Fibroblast of lung (primary cell): ENCODE measurements around the gene HIP1. TPM values are rescaled to one million over a fixed set of nuclear protein-coding genes. Genes with fewer than 3 reads are reported as not detected.

Experiments
- DNase-seq, 2 donors: peaks; one replicate each; pipeline versions ENCODE4 v3.0.0 to v3.0.0-alpha.2; 2010; ENCODE audit warnings: low read depth in 2 of 2
- H2AFZ ChIP-seq: 2 replicates; pipeline ENCODE4 v1.5.1; 2012; ENCODE audit warnings: low read length, control low read depth, inconsistent platforms
- H3K27ac ChIP-seq: 2 replicates; pipeline ENCODE4 v1.5.1; 2011; ENCODE audit warnings: low read length, control low read depth; ENCODE audit not compliant: insufficient read depth
- H3K27me3 ChIP-seq: 2 replicates; pipeline ENCODE4 v1.5.1; 2011; ENCODE audit warnings: mild to moderate bottlenecking, low read length; ENCODE audit not compliant: control insufficient read depth, insufficient read depth
- H3K36me3 ChIP-seq: 2 replicates; pipeline ENCODE4 v1.5.1; 2011; ENCODE audit warnings: low read length; ENCODE audit not compliant: control insufficient read depth, insufficient read depth
- H3K4me1 ChIP-seq: 2 replicates; pipeline ENCODE4 v1.5.1; 2011; ENCODE audit warnings: low read length; ENCODE audit not compliant: control insufficient read depth, insufficient read depth; ENCODE audit errors: extremely low read depth
- H3K4me2 ChIP-seq: 2 replicates; pipeline ENCODE4 v1.5.1; 2011; ENCODE audit warnings: low read length, control low read depth; ENCODE audit not compliant: insufficient read depth; ENCODE audit errors: extremely low read depth
- H3K4me3 ChIP-seq, 4 experiments: fragments of 200-600 bp in 1 of 4; sonication (generic) in 1 of 4; replicated peaks in 1 of 4; 2 replicates each; pipeline ENCODE4 v1.5.1; 2011 to 2016; ENCODE audit warnings: low read length in 4 of 4, low read depth in 3 of 4, mild to moderate bottlenecking in 3 of 4, control low read depth in 2 of 4, inconsistent platforms in 1 of 4, mixed read lengths in 1 of 4; ENCODE audit not compliant: insufficient read depth in 1 of 4; ENCODE audit errors: control extremely low read depth in 1 of 4
- H3K79me2 ChIP-seq: 2 replicates; pipeline ENCODE4 v1.5.1; 2012; ENCODE audit warnings: mild to moderate bottlenecking, low read length, inconsistent platforms; ENCODE audit not compliant: control insufficient read depth, insufficient read depth
- H3K9ac ChIP-seq: 2 replicates; pipeline ENCODE4 v1.5.1; 2011; ENCODE audit warnings: mild to moderate bottlenecking, low read length, control low read depth; ENCODE audit not compliant: insufficient read depth
- H3K9me3 ChIP-seq: 2 replicates; pipeline ENCODE4 v1.5.1; 2012; ENCODE audit warnings: low read depth, low read length; ENCODE audit not compliant: control insufficient read depth, insufficient read depth
- H4K20me1 ChIP-seq: 2 replicates; pipeline ENCODE4 v1.5.1; 2011; ENCODE audit warnings: low read length; ENCODE audit not compliant: control insufficient read depth, insufficient read depth; ENCODE audit errors: extremely low read depth
- EZH2 ChIP-seq: IDR thresholded peaks from 2 replicates; pipeline ENCODE4 v1.5.1; 2012; ENCODE audit warnings: low read length, control low read depth, mild to moderate bottlenecking; ENCODE audit errors: missing control alignments
- polyA plus RNA-seq, 2 donors: library from polyadenylated mRNA; depleted of rRNA in 1 of 2; stranded (reverse) in 1 of 2; unstranded in 1 of 2; fragments of >200 nt; gene quantifications; 2 replicates each; pipeline ENCODE4 v1.2.1, GENCODE V29; 2011 to 2012; ENCODE audit warnings: missing spikeins in 1 of 2
- total RNA-seq: library from RNA; depleted of rRNA; stranded (reverse); fragments of >200 nt; gene quantifications from 2 replicates; pipeline ENCODE4 v1.2.1, GENCODE V29; 2014
- TF ChIP-seq, protein P1 (sequence below), 2 donors: IDR thresholded peaks in 1 of 2; conservative IDR thresholded peaks in 1 of 2; 1 replicate in 1 of 2; 2 replicates in 1 of 2; pipeline ENCODE4 v1.5.1; 2011 to 2012; ENCODE audit warnings: low read length in 2 of 2, control low read depth in 1 of 2, inconsistent platforms in 1 of 2, low read depth in 1 of 2, mild to moderate bottlenecking in 1 of 2

HIP1 gene
- total and polyA plus RNA-seq, 2 donors (not counting 1 experiment from before 2014, with no cell fraction given): 27.2 to 31.3 TPM

DNA sequence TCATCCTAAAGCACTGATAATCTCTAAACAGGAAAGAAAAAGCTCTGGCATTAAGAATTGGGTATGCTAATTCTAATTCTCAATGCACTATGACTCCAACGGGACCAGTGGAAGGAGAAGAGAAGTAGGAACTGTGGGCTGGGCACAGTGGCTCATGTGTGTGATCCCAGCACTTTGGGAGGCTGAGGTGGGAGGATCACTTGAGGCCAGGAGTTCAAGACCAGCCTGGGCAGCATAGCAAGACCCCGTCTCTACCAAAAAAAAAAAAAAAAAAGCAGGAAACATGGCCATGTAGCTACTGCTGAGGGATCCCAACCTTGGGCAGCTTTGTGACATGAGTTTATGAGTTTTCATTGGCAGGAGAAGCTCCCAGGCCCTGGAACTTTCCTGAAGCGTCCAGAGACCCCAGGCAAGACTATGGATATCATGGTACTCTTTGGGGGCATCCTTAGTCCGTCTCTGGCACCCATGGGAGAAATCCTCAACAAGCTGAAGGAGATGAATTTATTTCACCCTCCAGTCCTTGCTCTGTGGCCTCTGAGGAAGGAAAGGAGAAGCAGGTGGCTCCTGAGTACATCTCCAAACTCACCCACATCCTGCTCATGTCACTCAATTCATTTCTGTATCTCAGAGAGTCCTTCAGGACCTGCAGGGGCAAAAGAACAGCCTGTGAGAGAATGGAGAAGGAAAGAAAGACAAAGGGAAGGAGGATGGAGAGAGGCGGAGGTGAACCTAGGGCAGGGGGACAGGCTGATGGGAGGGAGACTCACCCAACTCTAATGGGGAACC is 147.1 kb downstream of the HIP1 start:
- Histone ChIP-seq H3K36me3 (no peaks in the 10 kb centered on the region), H3K27me3 (no peaks in the 10 kb centered on the region), H3K79me2 (no peaks in the 10 kb centered on the region), H3K4me3 (no peak overlapping the region), H3K4me1 (no peaks in the 10 kb centered on the region), H3K9me3 (no peaks in the 10 kb centered on the region), H3K4me2 (no peak overlapping the region), H2AFZ (no peak overlapping the region), H3K9ac (no peak overlapping the region), H4K20me1 (no peaks in the 10 kb centered on the region), H3K27ac (no peak overlapping the region)
- TF ChIP-seq, protein P1, sequence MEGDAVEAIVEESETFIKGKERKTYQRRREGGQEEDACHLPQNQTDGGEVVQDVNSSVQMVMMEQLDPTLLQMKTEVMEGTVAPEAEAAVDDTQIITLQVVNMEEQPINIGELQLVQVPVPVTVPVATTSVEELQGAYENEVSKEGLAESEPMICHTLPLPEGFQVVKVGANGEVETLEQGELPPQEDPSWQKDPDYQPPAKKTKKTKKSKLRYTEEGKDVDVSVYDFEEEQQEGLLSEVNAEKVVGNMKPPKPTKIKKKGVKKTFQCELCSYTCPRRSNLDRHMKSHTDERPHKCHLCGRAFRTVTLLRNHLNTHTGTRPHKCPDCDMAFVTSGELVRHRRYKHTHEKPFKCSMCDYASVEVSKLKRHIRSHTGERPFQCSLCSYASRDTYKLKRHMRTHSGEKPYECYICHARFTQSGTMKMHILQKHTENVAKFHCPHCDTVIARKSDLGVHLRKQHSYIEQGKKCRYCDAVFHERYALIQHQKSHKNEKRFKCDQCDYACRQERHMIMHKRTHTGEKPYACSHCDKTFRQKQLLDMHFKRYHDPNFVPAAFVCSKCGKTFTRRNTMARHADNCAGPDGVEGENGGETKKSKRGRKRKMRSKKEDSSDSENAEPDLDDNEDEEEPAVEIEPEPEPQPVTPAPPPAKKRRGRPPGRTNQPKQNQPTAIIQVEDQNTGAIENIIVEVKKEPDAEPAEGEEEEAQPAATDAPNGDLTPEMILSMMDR (conservative IDR thresholded peaks at IDR 0.05 in 1 of 2, IDR thresholded peaks at IDR 0.05 in 1 of 2; ENCODE audit: low read depth in 1 of 2, low read length in 2 of 2): no peak
- no peak for TF ChIP-seq EZH2
- no peak for DNase-seq

DNA sequence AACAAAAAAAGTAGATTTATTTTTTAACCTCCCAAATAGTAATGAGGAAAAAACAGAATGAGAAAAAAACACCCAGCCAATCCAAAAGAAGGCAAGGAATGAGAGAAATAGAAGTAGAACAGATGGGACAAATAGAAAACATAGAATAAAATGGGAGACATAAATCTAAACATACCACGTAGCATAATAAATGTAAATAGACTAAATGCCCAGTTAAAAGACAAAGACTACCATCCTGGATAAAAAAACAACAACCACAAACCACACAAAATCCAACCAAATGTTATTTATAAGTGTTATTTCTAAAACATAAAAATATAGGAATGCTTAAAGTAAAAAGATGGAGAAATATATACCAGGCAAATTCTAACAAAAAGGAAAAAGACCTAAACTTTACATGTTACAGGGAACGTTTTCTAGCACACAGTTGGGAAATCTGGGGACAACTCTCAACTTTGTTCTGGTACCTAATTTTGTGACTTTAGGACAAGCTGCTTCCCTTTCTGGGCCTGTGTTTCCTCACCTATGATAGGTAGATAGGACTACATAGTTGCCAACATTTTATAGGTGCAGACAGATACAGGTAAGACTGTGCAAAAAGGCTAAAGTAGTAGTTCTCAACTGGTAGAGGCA is 148.3 kb downstream of the HIP1 start:
- Histone ChIP-seq H3K79me2 (no peaks in the 10 kb centered on the region), H3K36me3 (no peaks in the 10 kb centered on the region), H3K4me3 (no peak overlapping the region), H3K9ac (no peak overlapping the region), H3K4me1 (no peaks in the 10 kb centered on the region), H3K27ac (no peak overlapping the region), H3K9me3 (no peaks in the 10 kb centered on the region), H4K20me1 (no peaks in the 10 kb centered on the region), H3K27me3 (no peaks in the 10 kb centered on the region), H2AFZ (no peak overlapping the region), H3K4me2 (no peak overlapping the region)
- no peak for DNase-seq
- TF ChIP-seq, protein P1 (conservative IDR thresholded peaks at IDR 0.05 in 1 of 2, IDR thresholded peaks at IDR 0.05 in 1 of 2; ENCODE audit: low read depth in 1 of 2, low read length in 2 of 2): no peak

DNA sequence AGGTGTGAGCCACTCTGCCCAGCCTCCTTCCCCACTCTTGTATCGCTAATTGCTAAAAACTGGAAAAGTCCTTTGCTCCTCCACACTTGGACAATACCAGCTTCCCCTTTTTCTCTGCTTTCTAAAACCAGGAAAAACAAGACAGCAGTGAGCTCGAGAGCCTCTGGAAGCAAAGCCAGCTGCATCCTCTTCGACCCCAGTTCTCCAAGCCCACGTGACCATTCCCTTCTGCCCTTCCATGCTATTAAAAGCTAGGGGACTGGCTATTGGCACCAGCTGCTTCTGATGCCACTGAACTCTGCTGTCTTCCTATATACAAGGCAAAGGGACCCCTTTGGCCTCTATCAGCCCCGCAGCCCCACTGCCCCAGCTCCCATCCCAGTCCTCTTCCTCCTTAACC is 154.4 kb downstream of the HIP1 start:
- no peaks in the 10 kb centered on the region for H3K27me3 ChIP-seq
- no peak overlapping the region for H2AFZ ChIP-seq
- no peak overlapping the region for H3K4me3 ChIP-seq
- H3K4me1 ChIP-seq: no peaks in the 10 kb centered on the region
- no peak overlapping the region for H3K4me2 ChIP-seq
- no peaks in the 10 kb centered on the region for H3K9me3 ChIP-seq
- no peak for DNase-seq
- no peak overlapping the region for H3K27ac ChIP-seq
- H4K20me1 ChIP-seq: no peaks in the 10 kb centered on the region
- no peaks in the 10 kb centered on the region for H3K79me2 ChIP-seq
- TF ChIP-seq EZH2: no peak
- TF ChIP-seq, protein P1 (conservative IDR thresholded peaks at IDR 0.05 in 1 of 2, IDR thresholded peaks at IDR 0.05 in 1 of 2; ENCODE audit: low read depth in 1 of 2, low read length in 2 of 2): no peak
- H3K36me3 ChIP-seq: peaks cover 5% of the 10 kb centered on the region
- H3K9ac ChIP-seq: no peak overlapping the region
